IPS-NIHi11 (cell line): Measurements from ENCODE around the gene GRK1.
"Not testable (repeated sequence)": the region's sequence is repeated elsewhere in the genome, so short reads cannot be mapped to it uniquely, and the experiment has no call there.

Experiments used
- DNase-seq: peaks from one replicate; pipeline ENCODE4 v3.0.0; 2012; ENCODE audit warnings: mixed read lengths, low spot score

GRK1 gene

DNA sequence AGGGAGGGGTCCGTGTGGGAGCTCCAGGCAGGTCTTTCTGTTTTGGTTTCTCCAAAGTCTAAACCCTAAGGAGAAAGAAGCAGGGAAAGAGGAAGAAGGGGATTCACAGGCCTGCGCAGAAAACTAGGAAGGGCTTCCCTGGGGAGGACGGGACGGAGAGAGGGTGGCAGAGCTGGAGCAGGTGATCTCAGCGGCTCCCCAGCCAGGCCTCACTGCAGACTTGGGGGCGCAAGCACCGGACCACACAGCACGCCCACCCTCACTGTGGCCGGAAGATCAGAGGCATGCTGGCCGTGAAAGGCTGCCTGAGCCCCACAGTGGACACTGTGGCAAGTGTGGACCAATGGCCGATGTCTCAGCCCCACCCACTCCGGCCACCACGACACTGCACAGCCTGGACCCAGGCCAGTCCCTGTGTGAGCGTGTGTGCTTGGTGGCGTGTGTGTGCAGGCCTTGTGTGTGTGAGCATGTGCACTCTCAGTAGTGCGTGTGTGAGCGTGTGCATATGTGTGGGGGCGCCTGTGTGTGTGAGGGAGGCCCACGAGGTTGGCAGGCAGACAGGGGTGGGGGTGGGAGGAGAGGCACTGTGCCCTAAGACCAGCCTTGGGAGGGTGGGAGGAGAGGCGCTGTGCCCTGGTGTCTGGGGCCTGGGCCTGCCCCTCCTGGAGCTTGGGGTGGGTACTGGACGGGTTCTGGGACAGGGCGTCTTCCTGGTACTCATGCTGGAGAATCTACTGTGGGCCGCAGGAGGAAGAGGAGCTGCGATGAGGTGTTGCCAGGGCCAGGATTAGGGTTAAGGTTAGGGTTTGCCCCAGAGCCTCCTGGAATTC is 76.6 kb downstream of the GRK1 start:
- DNase-seq, result no peak

GRCh38 chr13:113744197-113745000 is 77.4 kb downstream of the GRK1 start:
- DNase-seq, result no peak

DNA sequence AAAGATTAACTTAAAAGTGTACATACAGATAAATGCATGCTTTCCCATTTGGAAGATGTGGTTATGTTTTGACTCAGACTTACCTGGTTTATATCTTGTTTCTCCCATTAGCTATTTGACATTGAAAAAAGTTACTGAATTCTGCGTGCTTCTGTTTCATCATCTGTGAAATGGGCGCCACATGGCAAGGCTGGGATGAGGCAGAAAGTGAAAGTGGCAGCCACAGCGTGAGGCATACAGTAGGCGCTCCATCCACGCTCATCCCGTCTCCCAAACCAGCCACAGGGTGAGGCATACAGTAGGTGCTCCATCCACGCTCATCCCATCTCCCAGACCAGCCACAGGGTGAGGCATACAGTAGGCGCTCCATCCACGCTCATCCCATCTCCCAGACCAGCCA is 78.0 kb downstream of the GRK1 start:
- DNase-seq, result no peak

DNA sequence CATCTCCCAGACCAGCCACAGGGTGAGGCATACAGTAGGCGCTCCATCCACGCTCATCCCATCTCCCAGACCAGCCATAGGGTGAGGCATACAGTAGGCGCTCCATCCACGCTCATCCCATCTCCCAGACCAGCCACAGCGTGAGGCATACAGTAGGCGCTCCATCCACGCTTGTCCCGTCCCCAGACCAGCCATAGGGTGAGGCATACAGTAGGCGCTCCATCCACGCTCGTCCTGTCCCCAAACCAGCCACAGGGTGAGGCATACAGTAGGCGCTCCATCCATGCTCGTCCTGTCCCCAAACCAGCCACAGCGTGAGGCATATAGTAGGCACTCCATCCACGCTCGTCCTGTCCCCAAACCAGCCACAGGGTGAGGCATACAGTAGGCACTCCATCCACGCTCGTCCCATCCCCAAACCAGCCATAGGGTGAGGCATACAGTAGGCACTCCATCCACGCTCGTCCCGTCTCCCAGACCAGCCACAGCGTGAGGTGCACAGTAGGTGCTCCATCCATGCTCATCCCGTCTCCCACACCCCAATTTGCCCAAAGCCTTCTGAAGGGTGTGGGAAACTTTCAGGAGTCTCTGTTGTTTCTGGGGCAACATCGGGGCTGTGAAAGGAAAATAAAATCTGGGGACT is 78.6 kb downstream of the GRK1 start:
- not testable (repeated sequence) for DNase-seq

DNA sequence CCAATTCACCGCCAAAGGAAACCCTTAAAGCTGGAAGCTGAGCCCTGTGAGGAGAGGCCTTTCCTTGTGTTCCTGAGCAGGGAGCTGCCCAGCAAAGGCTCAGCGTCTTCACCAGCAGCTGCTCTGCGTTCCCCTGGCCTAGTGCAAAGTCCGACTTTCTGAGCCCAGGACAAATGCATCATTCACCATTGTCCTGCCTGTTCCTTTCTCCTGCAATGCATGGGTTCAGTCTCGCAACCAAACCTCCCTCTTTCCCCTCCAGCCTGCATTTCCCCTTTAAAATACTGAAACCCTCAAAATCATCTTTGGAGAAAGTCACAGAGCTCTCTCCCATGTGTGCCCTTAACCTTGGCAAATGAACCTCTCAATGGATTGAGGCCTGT is 79.1 kb downstream of the GRK1 start:
- no peak for DNase-seq

- DNase-seq, result no peak
Measured at GRCh38 chr13:113746671-113747070, 79.7 kb downstream of the GRK1 start.

DNA sequence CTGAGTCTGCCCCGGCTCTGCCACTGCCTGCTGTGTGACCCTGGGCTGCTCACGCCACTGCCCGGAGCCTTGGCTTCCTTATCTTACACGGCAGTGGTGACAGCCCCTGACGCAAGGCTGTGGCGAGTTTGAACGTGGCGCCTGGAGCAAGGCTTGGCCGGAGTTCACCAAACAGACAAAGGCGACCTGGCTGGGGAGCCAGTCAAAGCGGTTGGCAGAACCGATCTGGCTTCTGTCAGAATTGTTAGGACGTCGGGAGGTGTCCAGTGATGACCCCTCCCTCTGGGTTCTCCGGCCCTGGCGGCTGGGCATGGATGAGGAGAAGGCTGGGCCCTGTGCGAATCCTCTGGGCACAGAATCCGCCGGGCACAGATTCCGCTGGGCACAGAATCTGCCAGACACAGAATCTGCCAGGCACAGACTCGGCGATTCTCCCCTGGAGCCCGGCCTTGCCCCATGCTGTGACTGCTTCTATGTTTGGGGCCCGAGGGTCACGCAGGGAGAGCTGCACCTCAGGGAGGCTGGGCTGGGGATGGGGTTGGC is 80.3 kb downstream of the GRK1 start:
- no peak for DNase-seq

DNA sequence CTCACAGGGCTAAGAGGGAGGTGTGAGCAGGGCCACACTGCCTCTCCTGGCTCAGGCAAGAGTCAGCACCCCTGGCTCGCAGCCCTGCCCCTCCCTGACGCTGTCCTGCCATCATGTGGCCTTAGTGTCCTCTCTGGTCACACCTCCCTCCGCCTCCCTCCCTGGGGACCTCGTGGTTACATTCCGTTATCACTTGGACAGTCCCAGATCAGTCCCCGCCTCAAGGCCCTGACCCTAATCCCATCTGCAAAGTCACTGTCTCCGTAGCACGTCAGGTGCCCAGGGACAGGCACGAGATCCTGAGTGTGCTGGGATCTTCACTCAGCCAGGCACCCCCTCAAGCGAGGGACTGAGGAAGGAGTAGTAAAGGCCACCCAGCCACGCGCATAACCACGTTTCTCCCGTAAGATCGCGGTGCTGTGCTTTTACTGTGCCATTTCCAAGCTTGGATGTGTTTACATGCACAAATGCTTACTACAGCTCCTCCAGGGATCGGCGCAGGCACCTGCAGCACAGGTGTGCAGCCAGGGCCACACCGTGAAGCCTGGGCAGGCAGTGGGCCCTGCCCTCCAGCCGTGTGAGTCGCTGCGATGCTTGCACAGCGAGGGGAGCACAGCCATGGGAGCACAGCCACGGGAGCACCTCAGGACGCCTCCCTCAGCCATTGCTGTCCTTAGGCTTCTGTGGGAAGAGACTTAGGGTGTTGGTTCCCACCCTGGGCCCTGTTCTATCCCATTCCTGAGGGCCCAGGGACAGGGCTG is 81.3 kb downstream of the GRK1 start:
- DNase-seq, result no peak

DNA sequence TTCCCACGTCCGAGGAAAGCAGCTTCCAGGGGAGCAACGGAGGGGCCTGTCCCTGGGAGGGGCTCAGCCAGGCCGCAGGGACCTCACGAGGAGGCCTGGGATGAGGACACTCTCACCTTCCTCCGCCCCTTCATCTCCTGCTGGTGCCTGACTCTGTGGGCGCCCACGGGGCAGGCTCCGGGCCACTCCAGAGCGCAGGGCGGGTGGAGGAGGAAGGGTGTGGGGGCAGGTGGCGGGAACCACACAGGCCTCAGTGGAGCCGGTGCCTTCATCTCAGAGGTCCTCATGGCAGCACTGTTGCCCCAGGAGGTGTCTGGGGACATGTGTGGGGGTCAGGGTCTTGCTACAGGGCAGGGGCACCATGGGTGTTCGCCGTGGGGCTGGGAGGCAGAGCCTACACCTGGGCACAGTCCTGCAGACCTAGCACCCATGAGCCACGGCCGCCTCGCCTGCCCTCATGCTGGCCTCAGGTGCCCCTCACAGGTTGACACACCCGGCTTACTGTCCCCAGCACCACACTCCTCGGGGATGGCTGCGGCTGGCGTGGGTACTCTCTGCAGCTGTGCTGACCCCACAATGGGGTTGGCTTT is 81.9 kb downstream of the GRK1 start:
- DNase-seq, result no peak

GRCh38 chr13:113749507-113749906 is 82.5 kb downstream of the GRK1 start:
- DNase-seq, result no peak

- no peak for DNase-seq
Measured at GRCh38 chr13:113749967-113750366, 82.9 kb downstream of the GRK1 start.

- no peak for DNase-seq
Measured at GRCh38 chr13:113750554-113751399, 83.8 kb downstream of the GRK1 start.

- DNase-seq, result no peak
Measured at GRCh38 chr13:113751491-113751890, 84.5 kb downstream of the GRK1 start.

GRCh38 chr13:113752211-113752986 is 85.4 kb downstream of the GRK1 start:
- not testable (repeated sequence) for DNase-seq

DNA sequence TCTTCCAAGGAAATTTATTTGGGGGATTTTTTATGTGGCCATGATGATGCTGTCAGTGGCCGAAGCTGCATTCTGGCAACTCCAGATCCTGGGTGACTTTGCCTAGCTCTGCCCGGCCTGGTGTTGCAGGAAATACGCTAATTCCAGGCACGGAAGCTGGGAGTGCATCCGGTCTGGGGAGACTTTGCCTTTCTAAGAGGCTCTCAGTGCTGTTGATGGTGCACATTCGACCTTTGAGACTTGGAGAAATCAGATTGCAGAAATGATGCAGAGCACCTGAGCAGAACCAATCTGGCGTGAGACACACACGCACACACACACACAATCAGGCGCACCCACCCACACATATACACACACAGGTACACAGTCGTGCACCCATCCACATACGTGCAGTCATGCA is 86.2 kb downstream of the GRK1 start:
- DNase-seq, result no peak

- DNase-seq, result no peak
Measured at GRCh38 chr13:113754242-113754641, 87.2 kb downstream of the GRK1 start.

DNA sequence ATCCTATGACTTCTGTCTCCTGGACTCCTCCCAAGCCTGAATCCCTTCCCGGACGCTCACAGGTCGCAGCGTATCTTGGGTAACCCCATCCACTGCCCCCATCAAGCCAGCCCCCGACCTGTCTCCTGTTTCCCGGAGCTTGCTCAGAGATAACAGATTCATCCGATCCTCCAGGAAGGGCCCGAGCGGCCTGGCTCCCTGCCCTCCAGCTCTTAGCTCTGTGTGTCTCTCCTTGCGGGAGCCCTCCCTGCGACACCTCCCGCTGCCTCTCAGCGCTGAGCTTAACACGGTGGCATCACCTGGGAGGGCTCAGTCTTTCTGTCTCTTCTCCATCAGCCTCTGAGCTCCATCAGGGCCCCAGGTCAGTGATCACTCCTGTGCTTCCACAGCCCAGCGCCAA is 87.7 kb downstream of the GRK1 start:
- DNase-seq, result no peak

GRCh38 chr13:113756441-113757097 is 89.5 kb downstream of the GRK1 start:
- no peak for DNase-seq
